HG02642 (cell line): ENCODE results near the gene PTPRJ.
"Not testable (repeated sequence)": the region's sequence is repeated elsewhere in the genome, so short reads cannot be mapped to it uniquely, and the experiment has no call there.

ENCODE experiments used
- ATAC-seq: cut with Tn5 transposase; IDR thresholded peaks from one replicate; pipeline ENCODE4 v1.9.1; 2021; ENCODE audit warnings: mild to moderate bottlenecking; ENCODE audit not compliant: unreplicated experiment, poor library complexity

Gene PTPRJ

GRCh38 chr11:48013269-48013901 lies 33.0 kb downstream of the PTPRJ start:
- peak; percentile 58 for ATAC-seq

GRCh38 chr11:48014917-48015316 lies 34.6 kb downstream of the PTPRJ start:
- no peak for ATAC-seq

GRCh38 chr11:48017105-48017830 lies 36.9 kb downstream of the PTPRJ start:
- no peak for ATAC-seq

- no peak for ATAC-seq
Measured at GRCh38 chr11:48017831-48018527, 37.6 kb downstream of the PTPRJ start.

DNA sequence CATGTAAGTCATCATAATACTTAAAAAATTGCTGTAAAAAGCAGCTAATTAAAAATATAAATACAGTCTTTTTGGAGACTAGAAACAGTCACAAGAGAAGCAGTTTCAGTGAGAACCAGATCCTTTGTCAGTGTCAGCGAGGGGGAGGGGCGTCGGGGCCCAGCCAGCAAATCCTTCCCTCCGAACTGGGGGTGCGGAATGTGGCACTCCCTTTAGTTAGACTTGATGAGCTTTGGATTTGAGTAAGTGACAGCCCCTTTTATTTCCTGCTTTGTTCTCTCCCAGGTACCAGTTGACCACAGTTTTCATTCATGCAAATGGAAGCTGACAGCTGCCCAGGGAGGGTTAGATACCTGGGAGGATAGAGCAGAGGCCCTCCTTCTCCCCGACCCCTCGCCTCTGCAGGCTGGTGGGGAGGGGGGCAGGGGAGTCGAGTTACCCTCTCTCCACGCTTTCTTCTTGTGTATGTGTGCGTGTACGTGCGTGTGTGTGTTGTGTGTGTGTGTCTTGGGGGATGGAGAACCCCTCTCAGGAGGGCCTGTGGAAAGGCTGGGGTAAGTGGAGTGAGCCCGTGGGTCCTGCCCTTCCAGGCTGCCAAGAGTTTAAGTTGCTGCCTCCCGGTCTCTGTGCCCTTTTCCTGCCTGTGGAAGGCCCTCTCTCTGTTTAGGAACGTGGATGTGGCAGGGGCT lies 38.3 kb downstream of the PTPRJ start:
- ATAC-seq, result no peak

GRCh38 chr11:48019217-48019584 lies 38.8 kb downstream of the PTPRJ start:
- ATAC-seq, result no peak

DNA sequence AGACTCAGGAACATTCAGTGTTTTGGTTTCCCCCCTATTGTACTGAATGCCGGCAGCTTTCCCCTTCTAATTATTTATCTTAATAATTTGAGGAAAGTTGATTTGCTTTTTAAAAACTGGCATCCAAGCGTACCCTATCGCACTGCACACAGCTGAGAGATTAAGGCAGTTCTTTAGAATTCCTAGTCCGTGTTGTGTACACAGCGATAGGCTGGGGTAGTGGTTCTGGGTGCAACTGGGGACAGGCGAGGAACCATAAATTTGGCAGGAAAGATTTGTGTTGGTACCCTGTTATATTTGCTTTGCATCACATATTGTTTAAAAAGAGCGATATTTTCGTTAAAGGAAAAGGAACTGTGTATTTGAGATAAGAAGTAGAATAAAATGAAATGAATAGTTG lies 39.2 kb downstream of the PTPRJ start:
- ATAC-seq, result no peak

DNA sequence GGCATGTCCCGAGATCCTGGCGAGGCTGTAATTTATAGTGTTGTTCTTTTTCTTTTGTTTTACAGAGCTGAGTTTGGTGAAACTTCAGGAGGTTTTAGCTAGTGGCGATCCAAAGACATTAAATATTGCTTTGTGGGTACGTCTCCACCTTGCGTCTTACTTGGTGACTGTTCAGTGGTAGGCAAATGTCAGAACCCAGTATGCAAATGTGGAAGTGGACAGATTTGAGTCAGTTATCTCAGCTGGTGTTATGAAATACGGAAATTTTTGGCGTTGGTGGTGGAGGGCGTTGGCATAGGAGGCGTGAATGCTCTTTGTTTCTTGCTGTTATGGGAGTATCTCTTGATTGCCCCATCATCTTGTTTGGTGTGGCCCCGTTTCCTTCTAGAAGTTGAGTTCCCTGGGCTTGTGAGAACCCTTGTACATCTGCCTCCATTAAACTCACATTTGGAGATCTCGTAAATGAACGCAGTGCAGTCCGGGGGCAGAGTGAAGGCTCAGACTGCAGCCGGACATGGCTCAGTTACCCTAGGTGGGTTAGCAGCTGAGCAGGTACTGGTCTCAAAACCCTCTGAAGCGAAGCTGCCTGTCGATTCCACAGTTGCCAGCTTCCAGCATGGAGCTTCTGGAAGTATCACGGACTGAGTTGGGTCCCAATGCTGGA lies 39.9 kb downstream of the PTPRJ start:
- ATAC-seq, result peak; percentile 72

- ATAC-seq, result not testable (repeated sequence)
Measured at GRCh38 chr11:48021201-48021820, 41.0 kb downstream of the PTPRJ start.

DNA sequence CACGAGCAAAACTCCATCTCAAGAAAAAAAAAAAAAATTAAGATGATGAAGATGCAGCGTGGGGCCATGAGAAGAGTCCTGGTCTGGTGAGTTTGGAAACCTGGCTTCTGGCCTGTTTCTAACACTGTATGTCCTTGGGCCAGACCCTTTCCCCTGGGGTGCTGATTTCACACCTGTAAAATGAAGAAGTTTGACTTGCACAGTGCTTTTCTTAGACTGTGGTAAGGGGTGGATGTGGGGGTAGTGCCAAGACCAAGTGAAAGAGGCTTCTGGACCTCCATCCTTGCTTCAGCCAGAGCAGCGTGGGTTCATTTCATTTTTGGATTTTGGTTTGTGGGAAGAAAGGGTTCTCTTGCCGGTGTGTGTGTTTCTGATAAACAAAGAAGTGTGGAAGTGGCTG lies 42.1 kb downstream of the PTPRJ start:
- ATAC-seq, result no peak

GRCh38 chr11:48023608-48024007 lies 43.2 kb downstream of the PTPRJ start:
- ATAC-seq, result not testable (repeated sequence)

DNA sequence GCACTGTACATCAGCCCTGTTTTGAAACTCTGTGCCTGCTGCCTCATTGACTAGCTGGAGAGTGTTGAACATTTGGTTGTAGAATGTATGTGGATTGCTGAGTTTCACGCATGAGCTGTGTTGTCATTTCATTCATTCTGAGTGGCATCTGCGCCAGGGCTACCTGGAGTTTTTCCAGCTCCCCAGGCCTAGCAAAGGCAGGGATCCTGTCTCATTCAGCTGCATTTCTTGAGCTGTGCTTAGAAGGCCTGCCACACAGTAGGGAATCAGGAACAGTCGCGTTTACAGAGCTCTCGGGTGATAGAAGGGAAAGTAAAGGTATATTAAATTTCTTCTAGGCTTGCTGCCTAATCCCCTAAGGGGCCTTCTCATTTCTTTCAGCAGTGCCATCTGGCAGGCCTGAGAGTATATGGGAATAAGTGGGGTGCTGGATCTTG lies 44.3 kb downstream of the PTPRJ start:
- no peak for ATAC-seq

DNA sequence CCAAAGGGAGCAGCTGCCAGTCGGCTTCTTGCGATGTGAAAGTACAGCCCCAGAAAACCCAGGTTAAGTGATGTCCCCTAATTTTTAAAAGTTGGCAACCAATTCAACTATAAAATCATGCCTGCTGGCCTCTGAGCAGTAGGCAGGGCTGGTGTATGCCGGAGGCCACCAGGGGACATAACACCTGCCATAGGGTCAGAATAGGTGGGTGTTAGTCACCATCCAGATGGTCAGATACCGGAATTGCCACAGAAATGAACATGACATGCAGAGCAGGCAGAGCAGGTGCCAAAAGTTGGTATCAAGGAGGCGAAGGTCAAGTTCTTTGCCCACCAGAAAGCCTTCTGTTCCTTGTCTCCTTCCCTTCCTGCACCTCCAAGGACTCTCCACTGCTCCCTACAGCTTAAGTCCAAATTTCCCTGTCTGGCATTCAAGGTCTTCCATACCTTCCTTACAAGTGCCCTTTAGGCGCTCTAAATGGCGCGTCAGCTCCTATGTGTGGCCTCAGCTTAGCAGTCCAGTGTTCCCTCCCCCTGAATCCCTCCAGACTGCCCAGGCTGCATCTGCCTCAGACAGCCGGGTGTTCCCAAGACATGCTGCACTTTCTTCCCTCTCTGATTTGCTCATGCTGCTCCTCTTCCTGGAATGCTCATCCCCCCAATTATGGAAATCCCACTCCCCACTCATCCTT lies 45.1 kb downstream of the PTPRJ start:
- ATAC-seq, result no peak

GRCh38 chr11:48025984-48026340 lies 45.6 kb downstream of the PTPRJ start:
- no peak for ATAC-seq

DNA sequence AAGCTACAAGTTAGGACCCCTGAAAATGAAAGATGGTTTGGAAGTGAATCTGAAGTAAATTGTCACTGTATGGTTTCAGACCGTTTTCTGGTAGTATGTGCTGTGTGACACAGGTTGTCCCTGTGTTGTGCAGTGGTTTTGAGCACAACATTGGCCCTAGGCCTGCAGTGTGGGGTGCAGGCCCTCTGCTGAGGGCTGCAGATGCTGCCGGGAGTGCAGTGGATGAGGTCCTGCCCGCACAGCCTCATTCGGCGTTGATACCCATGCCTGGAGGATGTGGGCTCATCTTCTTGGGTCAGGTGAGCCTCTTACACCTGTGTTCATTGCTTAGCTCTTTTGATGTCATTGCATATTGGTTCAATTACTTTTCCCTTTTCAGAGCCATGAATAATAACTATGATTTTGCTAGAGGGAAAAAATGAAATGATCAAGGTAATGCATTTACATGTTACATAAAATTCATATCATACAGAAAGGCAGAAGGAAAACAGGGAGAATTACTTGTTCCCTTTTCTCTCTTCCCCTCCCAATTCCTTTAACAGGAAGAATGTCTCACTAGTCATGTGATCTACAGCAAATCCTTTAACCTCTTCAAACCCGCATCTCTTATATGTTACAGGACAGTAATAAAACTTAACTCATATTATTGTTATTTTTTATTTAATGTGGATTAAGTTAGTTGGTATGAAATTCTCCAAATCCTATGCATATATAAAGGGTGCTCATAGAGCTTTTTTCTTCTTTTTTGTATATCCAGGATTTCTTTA lies 48.7 kb downstream of the PTPRJ start:
- no peak for ATAC-seq

GRCh38 chr11:48029681-48030290 lies 49.4 kb downstream of the PTPRJ start:
- ATAC-seq, result no peak

DNA sequence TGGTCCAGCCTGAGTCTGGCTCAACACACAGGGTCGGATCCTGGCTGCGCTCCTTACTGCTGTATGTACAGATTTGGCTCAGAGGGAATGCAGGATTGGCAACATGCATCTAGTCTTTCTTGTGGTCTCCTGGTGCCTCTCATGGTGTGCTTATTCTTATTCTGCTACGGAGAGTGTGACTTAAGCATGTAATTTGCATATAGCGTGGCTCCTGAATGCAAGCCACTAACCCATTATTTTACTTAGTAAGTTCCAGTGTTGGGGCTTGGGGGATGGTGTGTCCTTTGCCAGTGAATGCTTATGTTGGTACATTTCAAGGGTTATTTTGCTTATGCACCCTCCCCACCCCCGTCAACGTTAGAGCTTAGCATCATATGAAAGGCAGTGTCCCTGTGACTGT lies 51.2 kb downstream of the PTPRJ start:
- peak; percentile 37 for ATAC-seq

GRCh38 chr11:48032721-48033120 lies 52.4 kb downstream of the PTPRJ start:
- no peak for ATAC-seq
